Measurements from ENCODE around the gene PLA2G5. TPM values are rescaled to one million over a fixed set of nuclear protein-coding genes. Genes with fewer than 3 reads are reported as not detected.
"Not testable (repeated sequence)": the region's sequence is repeated elsewhere in the genome, so short reads cannot be mapped to it uniquely, and the experiment has no call there.

The PLA2G5 gene, protein sequence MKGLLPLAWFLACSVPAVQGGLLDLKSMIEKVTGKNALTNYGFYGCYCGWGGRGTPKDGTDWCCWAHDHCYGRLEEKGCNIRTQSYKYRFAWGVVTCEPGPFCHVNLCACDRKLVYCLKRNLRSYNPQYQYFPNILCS
- polyA plus RNA-seq (ENCODE audit: insufficient read length in 4 of 4), result not detected

DNA sequence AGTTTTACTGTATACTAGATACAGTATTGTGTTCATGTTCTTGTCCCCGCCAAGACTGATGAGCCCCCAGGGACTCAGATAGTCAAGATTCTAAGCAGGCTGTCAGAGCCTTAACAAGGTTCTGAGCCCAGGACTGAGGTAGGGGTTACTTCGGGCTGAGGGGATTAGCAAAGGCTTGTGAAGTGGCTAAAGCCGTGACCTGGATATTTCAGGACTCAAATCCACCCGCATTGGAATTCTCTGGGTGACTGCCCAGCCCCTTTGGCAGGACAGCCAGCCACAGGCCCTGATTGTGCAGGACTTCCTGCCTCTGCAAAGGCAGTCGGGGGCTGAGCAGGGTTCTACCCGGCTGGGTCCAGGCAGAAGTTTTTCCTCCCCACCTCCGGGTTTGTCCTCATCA is at the start of gene PLA2G5:
TSS of gene PLA2G5 (plus strand) at position 321 of the 400 bp plus-strand sequence. CDS start 14,637 bp downstream, outside the sequence.
- DNase-seq (ENCODE audit: low read depth in 4 of 4, low spot score in 3 of 4), result no peak

DNA sequence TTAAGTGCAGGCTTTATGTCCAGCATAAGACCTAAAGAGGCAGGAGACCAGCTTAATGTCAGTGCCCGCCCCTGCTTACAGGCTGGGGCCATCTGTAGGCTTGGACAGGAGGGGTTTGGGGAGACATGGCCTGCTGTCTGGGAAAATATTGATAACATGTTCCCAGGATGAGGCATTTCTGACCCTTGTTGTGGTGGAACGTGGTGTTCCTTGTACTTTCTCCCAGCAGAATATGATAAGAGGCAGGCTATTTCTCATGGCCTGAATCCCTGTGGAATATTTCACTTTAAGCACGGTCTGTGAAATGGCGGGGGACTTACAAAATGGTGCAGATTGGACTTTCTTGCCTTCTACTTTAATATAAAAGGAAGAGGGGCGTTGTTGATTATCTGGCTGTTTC is 41.9 kb upstream of the PLA2G5 start:
- DNase-seq (ENCODE audit: low read depth in 4 of 4, low spot score in 3 of 4), result no peak

DNA sequence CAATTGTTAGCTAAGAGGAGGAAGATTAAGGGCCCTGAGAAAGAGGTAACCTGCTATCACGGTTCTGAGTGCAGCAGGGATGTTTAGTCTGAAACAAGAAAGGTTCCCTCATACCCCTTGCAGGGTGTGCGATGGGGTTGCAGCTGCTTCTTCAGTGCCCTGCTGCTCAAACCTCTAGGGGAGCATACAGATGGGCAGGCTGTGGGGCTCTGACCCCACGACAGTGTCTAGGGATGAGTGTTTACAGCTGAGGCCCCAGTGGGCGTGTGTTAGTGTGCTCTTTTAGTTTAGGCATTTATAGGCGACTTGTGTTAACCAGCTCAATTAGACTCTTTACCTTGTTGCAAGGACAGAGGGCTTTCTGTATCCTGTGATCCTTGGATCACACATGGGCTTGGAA is 41.3 kb upstream of the PLA2G5 start:
- DNase-seq (ENCODE audit: low read depth in 4 of 4, low spot score in 3 of 4), result no peak

DNA sequence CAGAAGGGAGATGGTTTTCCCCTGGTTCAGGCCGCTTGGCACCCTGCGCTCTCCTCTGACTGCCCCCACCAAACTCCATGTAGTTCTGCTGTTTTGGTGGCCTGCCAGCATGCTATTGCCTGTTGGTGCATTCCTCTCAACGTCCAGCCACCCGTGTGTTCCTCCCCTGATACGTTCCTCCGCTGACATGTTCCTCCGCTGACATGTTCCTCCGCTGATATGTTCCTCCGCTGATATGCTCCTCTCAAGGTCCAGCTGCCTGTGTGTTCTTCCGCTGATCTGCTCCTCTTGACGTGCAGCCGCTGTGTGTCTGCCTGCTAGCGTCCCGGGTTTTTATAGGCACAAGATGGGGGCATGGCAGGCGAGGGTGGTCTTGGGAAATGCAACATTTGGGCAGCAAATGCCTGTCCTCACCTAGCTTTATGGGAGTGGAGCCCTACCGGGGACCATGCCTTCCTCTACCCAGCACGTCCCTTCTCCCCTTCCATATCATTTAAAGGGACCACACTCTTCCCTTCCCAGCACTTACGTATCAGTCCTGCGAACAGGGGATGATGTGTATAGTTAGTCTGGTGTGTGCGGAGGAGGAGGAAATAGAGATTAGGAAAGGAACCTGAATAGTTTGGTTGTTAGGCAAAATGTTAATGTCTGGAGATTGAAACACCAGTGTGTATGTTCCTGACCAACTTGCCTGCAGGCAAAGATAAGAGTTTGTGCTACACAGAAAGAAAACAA is 40.6 kb upstream of the PLA2G5 start:
- DNase-seq (ENCODE audit: low read depth in 4 of 4, low spot score in 3 of 4), result no peak

DNA sequence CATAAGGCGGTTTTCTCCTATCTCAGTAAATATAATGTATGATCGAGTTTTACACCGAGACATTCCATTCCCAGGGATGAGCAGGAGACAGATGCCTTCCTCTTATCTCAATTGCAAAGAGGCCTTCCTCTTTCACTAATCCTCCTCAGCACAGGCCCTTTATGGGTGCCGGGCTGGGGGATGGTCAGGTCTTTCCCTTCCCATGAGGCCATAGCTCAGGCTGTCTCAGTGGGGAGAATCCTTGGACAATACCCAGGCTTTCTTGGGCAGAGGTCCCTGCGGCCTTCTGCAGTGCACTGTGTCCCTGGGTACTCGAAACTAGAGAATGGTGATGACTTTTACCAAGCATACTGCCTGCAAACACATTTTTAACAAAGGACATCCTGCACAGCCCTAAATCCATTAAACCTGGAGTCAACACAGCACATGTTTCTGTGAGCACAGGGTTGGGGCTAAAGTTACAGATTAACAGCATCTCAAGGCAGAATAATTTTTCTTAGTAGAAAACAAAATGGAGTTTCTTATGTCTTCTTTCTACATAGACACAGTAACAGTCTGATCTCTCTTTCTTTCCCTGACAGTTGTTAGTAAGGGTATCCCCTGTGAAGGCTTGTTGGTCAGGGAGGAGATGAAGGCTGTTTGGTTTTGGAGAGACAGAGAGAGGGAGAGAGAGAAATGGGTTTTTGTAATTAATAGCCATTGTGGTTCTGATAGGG is 39.4 kb upstream of the PLA2G5 start:
- not testable (repeated sequence) for DNase-seq (ENCODE audit: low read depth in 4 of 4, low spot score in 3 of 4)

DNA sequence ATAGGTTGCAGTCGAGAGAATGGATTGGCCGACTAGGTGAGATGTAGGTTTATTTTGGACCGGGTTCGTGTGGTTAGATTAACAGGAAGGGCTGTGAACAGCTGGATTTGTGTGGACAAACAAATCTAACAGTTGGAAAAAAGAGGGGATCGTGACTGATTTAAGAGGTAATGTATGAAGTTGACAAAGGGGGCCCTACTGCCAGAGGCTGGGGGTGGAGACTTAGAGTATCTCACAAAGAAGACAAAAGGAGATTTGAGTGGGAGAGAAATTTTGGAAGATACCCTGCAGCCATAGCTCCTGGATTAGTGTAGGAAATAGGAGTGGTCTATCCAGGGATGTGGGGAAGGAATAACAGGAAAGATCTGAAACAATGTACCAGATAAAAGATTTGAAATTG is 38.8 kb upstream of the PLA2G5 start:
- no peak for DNase-seq (ENCODE audit: low read depth in 4 of 4, low spot score in 3 of 4)

DNA sequence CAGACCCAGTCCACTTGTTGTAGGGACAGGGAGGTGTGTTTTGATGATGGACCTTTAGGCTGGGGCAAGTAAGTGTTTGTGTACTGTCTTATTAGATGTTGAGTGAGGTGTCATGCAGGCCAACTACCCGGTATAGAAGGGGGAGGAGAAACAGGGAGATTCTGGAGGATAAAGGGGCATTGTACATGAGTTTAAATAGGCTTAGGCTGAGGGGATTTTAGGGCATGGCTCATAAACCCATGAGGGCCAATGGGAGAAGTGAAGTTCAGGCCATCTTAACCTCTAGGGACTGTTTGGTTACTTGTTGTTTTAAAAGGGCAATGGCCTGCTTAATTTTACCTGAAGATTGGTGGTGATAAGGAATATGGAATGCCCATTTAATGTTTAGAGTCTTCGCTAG is 38.2 kb upstream of the PLA2G5 start:
- no peak for DNase-seq (ENCODE audit: low read depth in 4 of 4, low spot score in 3 of 4)

DNA sequence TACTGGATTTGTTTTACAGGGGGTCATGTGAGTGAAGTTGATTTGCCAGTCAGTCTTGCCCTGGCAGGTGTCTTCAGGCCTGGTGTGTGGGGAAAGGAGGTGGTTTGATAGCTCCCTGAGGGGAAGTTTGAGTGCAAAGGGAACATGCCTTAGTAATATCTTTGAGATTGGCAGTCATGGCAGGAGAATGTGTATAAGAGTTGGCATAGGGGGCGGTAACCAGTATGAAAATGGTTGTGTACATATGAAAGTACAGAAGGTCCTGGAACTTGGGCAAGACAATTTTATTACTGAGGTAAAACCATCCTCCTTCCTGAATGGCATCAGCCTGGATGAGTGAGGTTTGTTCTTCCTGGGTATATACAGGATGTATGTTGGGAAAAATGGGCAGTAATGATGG is 37.6 kb upstream of the PLA2G5 start:
- no peak for DNase-seq (ENCODE audit: low read depth in 4 of 4, low spot score in 3 of 4)

DNA sequence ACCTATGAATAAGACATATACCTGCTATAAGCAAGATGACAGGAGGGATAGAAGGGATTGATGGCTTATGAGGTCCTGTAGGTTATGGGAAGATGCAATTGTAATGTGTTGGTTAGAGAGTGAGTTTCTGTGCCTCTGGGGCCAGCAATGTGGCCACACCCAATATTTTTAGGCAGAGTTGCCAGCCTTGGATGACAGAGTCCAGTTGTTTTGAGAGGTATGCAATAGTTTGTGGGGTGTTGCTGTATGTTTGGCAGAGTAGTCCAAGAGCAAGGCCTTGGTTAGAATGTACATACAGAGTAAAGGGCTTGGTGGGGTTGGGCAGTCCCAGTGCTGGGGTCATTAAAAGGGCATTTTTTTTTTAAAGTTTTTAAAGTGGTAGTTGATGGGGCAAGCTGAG is 36.6 kb upstream of the PLA2G5 start:
- DNase-seq (ENCODE audit: low read depth in 4 of 4, low spot score in 3 of 4), result no peak

DNA sequence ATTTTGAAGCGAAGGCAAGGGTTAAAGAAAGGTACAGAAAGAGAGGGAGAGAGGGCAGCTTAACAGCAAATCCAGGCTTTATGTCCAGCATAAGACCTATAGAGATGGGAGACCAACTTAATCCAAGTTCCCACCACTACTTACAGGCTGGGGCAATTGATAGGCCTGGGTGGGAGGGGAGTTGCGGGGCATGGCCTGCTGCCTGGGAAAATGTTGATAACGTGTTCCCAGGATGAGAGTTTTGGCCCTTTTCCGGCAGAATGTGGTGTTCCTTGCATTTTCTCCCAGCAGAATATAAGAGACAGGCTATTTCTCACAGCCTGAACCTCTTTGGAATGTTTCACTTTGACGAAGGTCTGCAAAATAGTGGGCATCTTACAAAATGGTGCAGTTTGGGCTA is 34.9 kb upstream of the PLA2G5 start:
- DNase-seq (ENCODE audit: low read depth in 4 of 4, low spot score in 3 of 4), result no peak

DNA sequence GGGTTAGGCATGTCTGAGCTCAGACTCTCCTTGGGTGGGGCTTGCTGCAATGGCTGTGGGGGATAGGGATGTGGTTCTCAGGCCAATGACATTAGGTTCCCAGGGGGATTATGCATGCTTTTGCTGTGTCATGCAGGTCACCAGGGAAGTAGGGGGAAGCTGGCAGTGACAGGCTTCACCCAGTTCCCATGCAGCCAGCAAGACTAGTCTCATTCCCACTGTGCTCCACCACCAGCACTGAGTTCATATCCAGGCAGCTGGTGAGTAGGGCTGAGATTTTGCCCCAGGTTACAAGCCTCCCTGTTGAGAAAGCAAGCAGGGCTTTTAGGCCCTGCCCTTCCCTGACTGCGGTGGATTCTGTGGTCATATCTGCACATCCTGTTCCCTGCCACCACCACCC is 32.1 kb upstream of the PLA2G5 start:
- no peak for DNase-seq (ENCODE audit: low read depth in 4 of 4, low spot score in 3 of 4)

DNA sequence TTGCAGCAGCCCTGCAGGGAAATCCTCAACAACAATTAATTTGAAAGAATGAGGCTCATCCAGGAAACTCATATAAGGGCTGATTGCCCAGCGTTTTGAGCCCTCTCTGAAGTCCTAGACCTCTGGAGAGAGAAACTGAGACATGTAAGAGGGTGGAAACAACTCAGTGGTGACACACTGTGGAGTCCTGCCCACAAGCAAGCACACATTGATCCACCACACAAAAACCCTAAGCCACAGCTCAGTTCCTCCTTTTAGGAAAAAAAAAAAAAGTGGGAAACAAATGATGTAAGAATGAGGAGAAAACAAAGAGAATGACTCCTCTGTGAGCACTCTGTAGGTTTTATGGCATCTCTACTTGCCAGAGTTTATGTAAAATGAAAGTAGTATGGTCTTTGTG is 22.9 kb upstream of the PLA2G5 start:
- no peak for DNase-seq (ENCODE audit: low read depth in 4 of 4, low spot score in 3 of 4)

DNA sequence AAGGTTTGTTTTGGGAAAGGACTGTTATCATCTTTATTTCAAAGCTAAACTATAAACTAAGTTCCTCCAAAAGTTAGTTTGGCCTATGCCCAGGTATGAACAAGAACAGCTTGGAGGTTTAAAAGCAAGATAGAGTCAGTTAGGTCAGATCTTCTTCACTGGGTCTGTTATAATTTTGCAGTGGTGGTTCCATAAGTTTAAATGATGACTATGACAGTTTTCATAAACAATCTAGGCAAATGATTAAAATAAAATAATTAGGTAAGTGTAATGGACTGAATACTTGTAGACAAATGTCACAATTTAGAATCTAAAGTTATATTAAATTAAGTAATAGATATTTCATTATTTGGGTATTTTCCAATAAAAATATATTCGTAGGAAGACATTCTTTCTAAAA is 21.4 kb upstream of the PLA2G5 start:
- DNase-seq (ENCODE audit: low read depth in 4 of 4, low spot score in 3 of 4), result no peak

DNA sequence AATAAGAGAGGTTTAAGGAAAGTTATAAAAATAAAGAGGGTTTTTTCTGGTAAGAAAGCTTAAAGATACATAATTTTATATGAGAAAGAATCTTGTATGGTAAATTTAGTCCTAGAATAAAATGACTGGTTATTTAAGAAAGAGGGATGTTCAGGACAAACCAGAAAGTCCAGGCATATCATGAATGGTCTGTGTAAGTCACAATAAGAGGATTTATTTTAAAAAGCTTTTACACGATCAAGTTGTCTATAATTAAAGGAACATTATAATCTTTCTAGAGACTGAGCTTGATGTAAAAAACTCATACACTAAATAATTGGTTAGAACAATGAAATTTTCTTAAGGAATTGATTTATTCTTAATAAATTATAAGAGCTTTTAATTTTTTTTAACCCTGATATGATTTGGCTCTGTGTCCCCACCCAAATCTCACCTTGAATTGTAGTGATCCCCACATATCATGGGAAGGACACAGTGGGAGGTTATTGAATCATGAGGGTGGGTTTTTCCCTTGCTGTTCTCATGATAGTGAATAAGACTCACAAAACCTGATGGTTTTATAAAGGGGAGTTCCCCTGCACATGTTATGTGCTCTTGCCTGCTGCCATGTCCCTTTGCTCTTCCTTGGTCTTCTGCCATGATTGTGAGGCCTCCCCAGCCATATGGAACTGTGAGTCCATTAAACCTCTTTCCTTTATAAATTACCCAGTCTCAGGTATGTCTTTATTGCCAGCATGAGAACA is 20.8 kb upstream of the PLA2G5 start:
- not testable (repeated sequence) for DNase-seq (ENCODE audit: low read depth in 4 of 4, low spot score in 3 of 4)

DNA sequence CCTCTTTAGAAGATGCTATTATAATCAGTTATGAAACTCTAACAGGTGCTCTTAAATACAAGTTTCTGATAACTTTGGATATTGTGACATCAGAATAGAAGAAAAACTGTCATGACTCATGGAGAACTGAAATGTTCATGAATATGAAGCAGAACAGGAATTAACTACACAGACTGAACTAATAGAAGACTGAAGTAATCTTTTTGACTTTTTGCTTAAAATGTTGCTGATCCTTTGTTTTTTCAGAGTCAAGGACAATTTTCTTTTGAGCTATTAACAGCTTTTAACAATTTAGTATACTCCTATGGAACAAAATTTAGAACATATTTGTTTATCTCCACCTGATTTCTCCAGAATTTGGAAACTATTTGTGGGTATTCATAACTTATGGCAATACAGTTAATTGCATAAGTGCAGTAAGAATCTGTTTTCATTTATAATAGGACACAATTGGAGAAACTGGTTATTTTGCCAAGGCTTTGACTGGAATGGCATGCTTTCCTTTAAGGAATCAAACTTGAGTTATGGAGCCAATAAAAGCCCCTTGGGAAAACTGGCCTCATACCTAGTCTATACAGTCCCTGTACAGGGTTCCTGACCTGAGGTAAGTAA is 18.7 kb upstream of the PLA2G5 start:
- DNase-seq (ENCODE audit: low read depth in 4 of 4, low spot score in 3 of 4), result no peak

DNA sequence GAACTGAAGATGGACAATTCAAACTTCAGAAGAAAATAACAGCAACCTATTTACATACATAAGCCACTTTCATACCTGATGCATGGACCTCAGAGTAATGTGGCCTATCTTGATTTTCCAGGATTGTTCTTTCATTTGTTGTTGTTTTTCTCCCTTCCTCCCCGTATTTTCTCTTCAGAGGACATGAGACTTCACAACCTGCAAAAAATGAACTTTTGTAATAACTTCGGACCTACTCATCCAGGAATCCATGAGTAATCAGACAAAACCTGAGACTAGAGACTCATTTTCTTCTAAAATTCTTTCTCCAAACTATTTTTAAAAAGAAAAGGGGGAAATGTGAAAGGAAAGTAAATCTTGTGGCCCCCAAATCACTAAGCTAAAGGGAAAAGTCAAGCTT is 17.6 kb upstream of the PLA2G5 start:
- DNase-seq (ENCODE audit: low read depth in 4 of 4, low spot score in 3 of 4), result no peak

DNA sequence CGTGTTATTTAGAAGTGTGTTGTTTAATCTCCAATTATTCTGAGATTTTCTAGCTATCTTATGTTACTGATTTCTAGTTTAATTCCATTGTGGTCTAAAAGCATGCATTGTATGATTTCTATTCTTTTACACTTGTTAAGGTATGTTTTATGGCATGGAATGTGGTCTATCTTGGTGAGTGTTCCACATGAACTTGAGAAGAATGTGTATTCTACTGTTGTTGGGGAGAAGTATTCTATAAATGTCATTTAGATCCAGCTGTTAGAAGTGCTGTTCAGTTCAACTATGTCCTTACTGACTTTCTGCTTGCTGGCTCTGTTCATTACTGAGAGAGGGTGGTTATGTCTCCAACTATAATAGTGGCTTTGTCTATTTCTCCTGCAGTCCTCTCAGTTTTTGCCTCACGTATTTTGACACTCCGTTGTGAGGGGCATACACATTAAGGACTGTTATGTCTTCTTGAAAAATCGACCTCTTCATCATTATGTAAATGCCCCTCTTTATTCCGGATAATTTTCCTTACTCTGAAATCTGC is 12.0 kb upstream of the PLA2G5 start:
- no peak for DNase-seq (ENCODE audit: low read depth in 4 of 4, low spot score in 3 of 4)

DNA sequence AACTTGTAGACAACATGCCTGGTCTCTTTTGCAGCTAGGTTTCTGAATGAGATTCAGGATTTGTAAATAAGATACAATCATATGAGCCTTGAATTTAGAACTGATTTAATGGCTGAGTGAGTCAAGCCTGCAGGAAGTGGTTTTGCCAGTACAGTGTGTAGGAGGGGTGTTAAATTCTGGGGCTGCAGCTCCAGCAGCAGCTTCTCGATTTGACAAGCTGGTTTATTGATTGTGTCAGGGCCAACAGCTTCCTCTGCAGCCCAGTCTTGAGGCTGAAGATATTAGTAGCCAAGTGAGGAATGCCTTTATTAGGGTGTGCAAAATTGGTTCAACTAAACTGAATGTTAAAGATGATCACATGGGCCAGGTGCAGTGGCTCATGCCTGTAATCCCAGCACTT is 11.5 kb upstream of the PLA2G5 start:
- DNase-seq (ENCODE audit: low read depth in 4 of 4, low spot score in 3 of 4), result peak in 1 of 4 donors; percentile 14

DNA sequence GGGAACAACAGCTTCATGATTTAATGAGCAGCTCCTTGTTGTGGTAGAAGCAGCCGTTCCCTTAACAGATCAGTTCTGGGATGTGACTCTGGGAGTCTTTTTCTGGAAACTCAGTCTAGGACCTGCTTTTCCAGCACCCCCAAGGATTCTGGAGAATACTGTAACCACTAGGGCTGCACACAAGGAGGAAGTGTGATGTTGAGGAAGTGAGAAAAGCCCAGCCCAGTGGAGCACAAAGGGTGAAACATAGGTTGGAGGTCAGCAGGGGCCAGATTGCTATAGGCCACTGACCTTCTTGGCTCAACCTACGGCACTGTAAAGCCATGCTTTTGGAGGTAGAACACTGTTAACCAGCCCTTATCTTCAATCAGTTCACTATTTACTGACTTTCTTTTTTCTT is 10.1 kb upstream of the PLA2G5 start:
- DNase-seq (ENCODE audit: low read depth in 4 of 4, low spot score in 3 of 4), result no peak

DNA sequence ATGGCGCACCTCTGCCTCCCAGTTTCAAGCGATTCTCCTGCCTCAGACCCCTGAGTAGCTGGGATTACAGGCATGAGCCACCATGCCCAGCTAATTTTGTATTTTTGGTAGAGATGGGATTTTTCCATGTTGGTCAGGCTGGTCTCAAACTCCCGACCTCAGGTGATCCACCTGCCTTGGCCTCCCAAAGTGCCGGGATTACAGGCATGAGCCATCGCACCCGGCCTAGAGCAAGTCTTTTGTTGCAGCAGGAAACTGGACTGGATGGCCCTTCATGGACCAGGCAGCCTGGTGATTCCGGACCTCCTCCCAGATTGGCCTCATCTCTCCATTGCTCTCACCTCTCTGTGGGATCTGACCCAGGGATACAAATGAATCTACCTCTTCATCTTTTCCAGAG is 9.2 kb upstream of the PLA2G5 start:
- DNase-seq (ENCODE audit: low read depth in 4 of 4, low spot score in 3 of 4), result not testable (repeated sequence)

DNA sequence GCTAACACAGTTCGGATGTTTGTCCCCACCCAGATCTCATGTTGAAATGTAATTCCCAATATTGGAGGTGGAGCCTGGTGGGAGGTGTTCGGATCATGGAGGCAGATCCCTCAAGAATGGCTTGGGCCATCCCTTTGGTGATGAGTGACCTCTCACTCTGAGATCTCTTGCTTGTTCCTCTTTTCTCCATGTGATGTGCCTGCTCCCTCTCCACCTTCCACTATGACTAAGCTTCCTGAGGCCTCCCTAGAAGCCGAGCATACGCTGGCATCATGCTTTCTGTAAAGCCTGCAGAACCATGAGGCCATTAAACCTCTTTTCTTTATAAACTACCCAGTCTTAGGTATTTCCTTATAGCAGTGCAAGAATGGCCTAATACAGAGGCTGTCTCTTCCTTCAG is 8.1 kb upstream of the PLA2G5 start:
- DNase-seq (ENCODE audit: low read depth in 4 of 4, low spot score in 3 of 4), result no peak
